ENCODE data around the gene MRTFB. TPM values are rescaled to one million over a fixed set of nuclear protein-coding genes. Genes with fewer than 3 reads are reported as not detected.
"Not testable (repeated sequence)": the region's sequence is repeated elsewhere in the genome, so short reads cannot be mapped to it uniquely, and the experiment has no call there.

Gene MRTFB
- total and polyA plus RNA-seq, 4 donors, result 6.2 to 108 (median 34.3) TPM

- Histone ChIP-seq H3K4me1 (ENCODE audit: control insufficient read depth in 1 of 2, insufficient read depth in 2 of 2, low read length in 2 of 2) (no peaks in the 10 kb centered on the region), H3K36me3 (ENCODE audit: control insufficient read depth in 1 of 2, insufficient read depth in 2 of 2, low read length in 1 of 2) (no peaks in the 10 kb centered on the region), H3K4me3 (ENCODE audit: low read length in 2 of 2) (no peak overlapping the region), H3K27me3 (ENCODE audit: control insufficient read depth in 1 of 2, insufficient read depth in 2 of 2, low read length in 1 of 2) (no peaks in the 10 kb centered on the region), H3K9me3 (ENCODE audit: control insufficient read depth, low read length) (no peaks in the 10 kb centered on the region), H3K27ac (ENCODE audit: low read depth in 1 of 2, low read length in 2 of 2) (no peak overlapping the region)
- 81 to 86% methylated on average over 7 of the region's 7 CpGs for WGBS, 2 donors
- DNase-seq (no peak), ATAC-seq (ENCODE audit: low FRiP score) (no peak)
- intact Hi-C loops (cut with DNase I), result no loop called here
Measured at GRCh38 chr16:14036889-14037288, 34.2 kb upstream of the MRTFB start.

- intact Hi-C loops (cut with DNase I), result no loop called here
- Histone ChIP-seq H3K27me3 (ENCODE audit: control insufficient read depth in 1 of 2, insufficient read depth in 2 of 2, low read length in 1 of 2) (no peaks in the 10 kb centered on the region), H3K36me3 (ENCODE audit: control insufficient read depth in 1 of 2, insufficient read depth in 2 of 2, low read length in 1 of 2) (no peaks in the 10 kb centered on the region), H3K27ac (ENCODE audit: low read depth in 1 of 2, low read length in 2 of 2) (no peak overlapping the region), H3K4me3 (ENCODE audit: low read length in 2 of 2) (no peak overlapping the region), H3K9me3 (ENCODE audit: control insufficient read depth, low read length) (no peaks in the 10 kb centered on the region), H3K4me1 (ENCODE audit: control insufficient read depth in 1 of 2, insufficient read depth in 2 of 2, low read length in 2 of 2) (no peaks in the 10 kb centered on the region)
- ATAC-seq (ENCODE audit: low FRiP score) (no peak), DNase-seq (no peak)
- 95 to 96% methylated on average over 3 of the region's 3 CpGs for WGBS, 2 donors
Measured at GRCh38 chr16:14037960-14038359, 33.2 kb upstream of the MRTFB start.

- no peaks in the 10 kb centered on the region for H3K9me3 ChIP-seq (ENCODE audit: control insufficient read depth, low read length)
- H3K36me3 ChIP-seq (ENCODE audit: control insufficient read depth in 1 of 2, insufficient read depth in 2 of 2, low read length in 1 of 2), result no peaks in the 10 kb centered on the region
- DNase-seq (no peak), ATAC-seq (ENCODE audit: low FRiP score) (no peak)
- H3K27me3 ChIP-seq (ENCODE audit: control insufficient read depth in 1 of 2, insufficient read depth in 2 of 2, low read length in 1 of 2), result no peaks in the 10 kb centered on the region
- no peak overlapping the region for H3K27ac ChIP-seq (ENCODE audit: low read depth in 1 of 2, low read length in 2 of 2)
- no peak overlapping the region for H3K4me3 ChIP-seq (ENCODE audit: low read length in 2 of 2)
- intact Hi-C loops (cut with DNase I), result no loop called here
- no peaks in the 10 kb centered on the region for H3K4me1 ChIP-seq (ENCODE audit: control insufficient read depth in 1 of 2, insufficient read depth in 2 of 2, low read length in 2 of 2)
- whole genome bisulfite sequencing, 2 donors, result 91 to 92% methylated on average over 4 of the region's 4 CpGs
Measured at GRCh38 chr16:14041164-14041563, 30.0 kb upstream of the MRTFB start.

GRCh38 chr16:14042706-14043105, 28.4 kb upstream of the MRTFB start:
- H3K27me3 ChIP-seq (ENCODE audit: control insufficient read depth in 1 of 2, insufficient read depth in 2 of 2, low read length in 1 of 2), result no peaks in the 10 kb centered on the region
- intact Hi-C loops (cut with DNase I), result no loop called here
- 17 to 20% methylated on average over 10 of the region's 10 CpGs for WGBS, 2 donors
- H3K4me3 ChIP-seq (ENCODE audit: low read length in 2 of 2), result no peak overlapping the region
- peak; percentile 67 for ATAC-seq (ENCODE audit: low FRiP score)
- H3K9me3 ChIP-seq (ENCODE audit: control insufficient read depth, low read length), result no peaks in the 10 kb centered on the region
- H3K27ac ChIP-seq (ENCODE audit: low read depth in 1 of 2, low read length in 2 of 2), result no peak overlapping the region
- no peaks in the 10 kb centered on the region for H3K36me3 ChIP-seq (ENCODE audit: control insufficient read depth in 1 of 2, insufficient read depth in 2 of 2, low read length in 1 of 2)
- no peaks in the 10 kb centered on the region for H3K4me1 ChIP-seq (ENCODE audit: control insufficient read depth in 1 of 2, insufficient read depth in 2 of 2, low read length in 2 of 2)
- no peak for DNase-seq

- Histone ChIP-seq H3K4me3 (ENCODE audit: low read length in 2 of 2) (no peak overlapping the region), H3K36me3 (ENCODE audit: control insufficient read depth in 1 of 2, insufficient read depth in 2 of 2, low read length in 1 of 2) (no peaks in the 10 kb centered on the region), H3K27ac (ENCODE audit: low read depth in 1 of 2, low read length in 2 of 2) (no peak overlapping the region), H3K4me1 (ENCODE audit: control insufficient read depth in 1 of 2, insufficient read depth in 2 of 2, low read length in 2 of 2) (no peaks in the 10 kb centered on the region), H3K9me3 (ENCODE audit: control insufficient read depth, low read length) (no peaks in the 10 kb centered on the region), H3K27me3 (ENCODE audit: control insufficient read depth in 1 of 2, insufficient read depth in 2 of 2, low read length in 1 of 2) (no peaks in the 10 kb centered on the region)
- no peak for DNase-seq
- WGBS, 2 donors, result 91 to 93% methylated on average over 6 of the region's 6 CpGs
- intact Hi-C loops (cut with DNase I), result no loop called here
- no peak for ATAC-seq (ENCODE audit: low FRiP score)
Measured at GRCh38 chr16:14043278-14043677, 27.8 kb upstream of the MRTFB start.

- WGBS, 2 donors, result 97% methylated on average over 6 of the region's 6 CpGs
- Histone ChIP-seq H3K27ac (ENCODE audit: low read depth in 1 of 2, low read length in 2 of 2) (no peak overlapping the region), H3K4me3 (ENCODE audit: low read length in 2 of 2) (no peak overlapping the region), H3K9me3 (ENCODE audit: control insufficient read depth, low read length) (no peaks in the 10 kb centered on the region), H3K36me3 (ENCODE audit: control insufficient read depth in 1 of 2, insufficient read depth in 2 of 2, low read length in 1 of 2) (no peaks in the 10 kb centered on the region), H3K4me1 (ENCODE audit: control insufficient read depth in 1 of 2, insufficient read depth in 2 of 2, low read length in 2 of 2) (no peaks in the 10 kb centered on the region), H3K27me3 (ENCODE audit: control insufficient read depth in 1 of 2, insufficient read depth in 2 of 2, low read length in 1 of 2) (no peaks in the 10 kb centered on the region)
- ATAC-seq (ENCODE audit: low FRiP score) (no peak), DNase-seq (no peak)
- intact Hi-C loops (cut with DNase I), result no loop called here
Measured at GRCh38 chr16:14043793-14044192, 27.3 kb upstream of the MRTFB start.

GRCh38 chr16:14047121-14047859, 23.8 kb upstream of the MRTFB start:
- intact Hi-C loops (cut with DNase I); H3K27ac ChIP-seq (ENCODE audit: low read depth in 1 of 2, low read length in 2 of 2); H3K9me3 ChIP-seq (ENCODE audit: control insufficient read depth, low read length); H3K4me3 ChIP-seq (ENCODE audit: low read length in 2 of 2); H3K36me3 ChIP-seq (ENCODE audit: control insufficient read depth in 1 of 2, insufficient read depth in 2 of 2, low read length in 1 of 2); H3K27me3 ChIP-seq (ENCODE audit: control insufficient read depth in 1 of 2, insufficient read depth in 2 of 2, low read length in 1 of 2); DNase-seq; H3K4me1 ChIP-seq (ENCODE audit: control insufficient read depth in 1 of 2, insufficient read depth in 2 of 2, low read length in 2 of 2); ATAC-seq (ENCODE audit: low FRiP score): not testable (repeated sequence)
- WGBS, 2 donors, result 87 to 89% methylated on average over 6 of the region's 6 CpGs

GRCh38 chr16:14050291-14051027, 20.7 kb upstream of the MRTFB start:
- DNase-seq (no peak), ATAC-seq (ENCODE audit: low FRiP score) (no peak)
- 71% methylated on average over 10 of the region's 10 CpGs for WGBS, 2 donors
- Histone ChIP-seq H3K4me3 (ENCODE audit: low read length in 2 of 2) (no peak overlapping the region), H3K4me1 (ENCODE audit: control insufficient read depth in 1 of 2, insufficient read depth in 2 of 2, low read length in 2 of 2) (no peaks in the 10 kb centered on the region), H3K27ac (ENCODE audit: low read depth in 1 of 2, low read length in 2 of 2) (no peak overlapping the region), H3K27me3 (ENCODE audit: control insufficient read depth in 1 of 2, insufficient read depth in 2 of 2, low read length in 1 of 2) (no peaks in the 10 kb centered on the region), H3K36me3 (ENCODE audit: control insufficient read depth in 1 of 2, insufficient read depth in 2 of 2, low read length in 1 of 2) (no peaks in the 10 kb centered on the region), H3K9me3 (ENCODE audit: control insufficient read depth, low read length) (no peaks in the 10 kb centered on the region)
- intact Hi-C loops (cut with DNase I), result no loop called here

Measured in aorta (tissue), 5 donors.